ENCODE data around the gene HOTAIR. TPM values are rescaled to one million over a fixed set of nuclear protein-coding genes. Genes with fewer than 3 reads are reported as not detected.

The HOTAIR gene
- total RNA-seq (2014; rRNA removed; shearing (Covaris generic)) = 8.4 and 9.8 TPM in 2 replicates

- DNase-seq (ENCODE audit: low spot score) = peak; percentile 58
Measured at GRCh38 chr12:53974084-53975063, at the start of gene HOTAIR. Gene HOTAIR (minus strand): TSS chr12:53974954.

DNA sequence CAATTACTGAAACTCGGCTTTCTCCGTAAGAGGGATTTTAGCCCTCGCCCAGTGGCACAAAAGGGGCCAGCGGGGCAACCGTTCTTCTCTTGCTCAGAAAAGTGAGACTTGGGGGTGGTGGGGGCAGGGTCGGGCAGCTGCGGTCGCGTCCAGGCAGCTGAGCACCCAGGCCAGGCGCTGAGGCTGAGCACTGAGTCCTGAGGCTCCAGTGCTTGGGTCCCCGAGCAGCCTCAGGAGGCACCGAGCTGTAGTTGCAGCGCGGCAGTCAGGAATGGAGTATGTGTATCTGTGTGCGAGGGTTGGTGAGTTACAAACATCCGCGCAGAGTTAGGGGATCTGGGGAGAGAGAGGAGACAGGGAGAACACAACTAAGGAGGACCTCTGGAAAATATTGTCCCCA lies 49.4 kb upstream of the HOTAIR start:
- no peak for DNase-seq (ENCODE audit: low spot score)

GRCh38 chr12:54022960-54023884 lies 48.5 kb upstream of the HOTAIR start:
- DNase-seq (ENCODE audit: low spot score) = no peak

GRCh38 chr12:54021432-54022013 lies 46.8 kb upstream of the HOTAIR start:
- DNase-seq (ENCODE audit: low spot score) = no peak

DNA sequence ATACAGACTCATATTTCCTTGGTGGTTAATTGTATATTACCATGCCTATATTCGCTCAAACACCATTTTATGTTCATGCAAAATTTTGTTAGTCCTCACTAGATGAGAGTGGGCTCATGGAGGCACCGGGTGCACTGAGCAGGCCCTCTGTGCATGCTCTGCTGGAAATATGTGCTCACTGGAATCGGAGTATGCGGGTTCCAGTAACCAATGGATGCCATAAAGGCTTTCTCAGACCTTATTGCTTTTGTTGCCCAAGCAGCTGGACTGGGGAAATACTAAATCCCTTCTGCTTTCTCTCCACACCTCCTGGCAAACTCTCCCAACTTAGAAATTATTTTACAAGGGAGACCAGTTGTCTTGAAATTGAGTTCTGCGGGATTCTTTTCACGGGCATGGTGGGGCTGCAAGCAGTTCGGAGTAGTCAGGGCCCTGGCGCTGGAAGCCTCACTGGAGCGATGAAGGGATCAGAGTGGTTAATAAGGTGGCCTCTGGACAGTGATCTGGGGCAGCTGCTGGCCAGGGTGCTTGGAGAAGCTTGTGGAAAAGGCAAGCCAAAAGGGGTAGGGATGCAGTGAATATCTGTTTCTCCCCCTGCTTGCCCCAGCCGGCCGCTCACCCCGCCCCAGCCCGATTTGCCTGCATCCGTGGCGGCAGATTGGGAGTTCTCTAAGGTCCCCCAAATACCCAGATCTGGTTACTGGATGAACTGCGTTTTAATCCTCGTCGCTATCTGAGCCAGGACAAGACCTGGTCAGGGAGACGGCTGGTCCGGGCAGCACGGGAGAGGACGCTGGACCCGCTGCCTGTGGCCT lies 46.0 kb upstream of the HOTAIR start:
- DNase-seq (ENCODE audit: low spot score) = no peak

GRCh38 chr12:54019924-54020590 lies 45.3 kb upstream of the HOTAIR start:
- DNase-seq (ENCODE audit: low spot score) = no peak

DNA sequence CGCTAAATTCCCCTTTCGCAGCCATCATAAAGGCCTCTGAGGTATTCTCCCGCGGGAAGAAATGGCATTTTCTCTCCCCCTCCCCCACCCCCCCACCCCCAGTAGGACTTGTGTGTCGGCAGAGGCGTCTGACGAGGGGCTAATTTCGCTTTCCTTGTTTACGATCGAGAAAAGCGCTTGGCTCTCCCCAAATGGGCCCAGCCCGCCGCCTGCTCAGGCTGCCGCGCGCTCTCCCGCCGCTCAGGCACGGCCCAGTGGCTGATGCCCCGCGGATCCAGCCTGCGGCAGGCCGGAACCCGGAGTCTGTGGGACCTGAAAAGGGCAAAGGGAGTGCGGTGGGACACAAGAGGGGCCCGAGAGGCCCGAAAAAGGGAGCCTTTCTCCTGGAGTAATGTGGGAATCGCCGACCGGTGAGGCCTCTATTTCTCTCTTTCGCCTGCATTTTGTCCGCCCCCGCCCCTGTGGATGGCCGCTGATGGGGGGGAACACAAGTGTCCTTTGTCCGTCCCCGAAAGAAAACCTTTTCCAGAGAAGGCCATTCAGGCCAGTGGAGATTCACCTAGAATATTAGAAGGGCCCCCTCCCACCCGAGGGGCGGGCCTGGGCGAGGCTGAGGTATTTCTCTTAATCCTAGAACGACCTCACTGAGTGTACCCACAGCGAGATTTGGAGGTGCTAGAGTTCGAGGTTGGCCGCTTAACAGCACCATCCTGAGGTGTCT lies 44.5 kb upstream of the HOTAIR start:
- no peak for DNase-seq (ENCODE audit: low spot score)

- DNase-seq (ENCODE audit: low spot score) = no peak
Measured at GRCh38 chr12:54018468-54018984, 43.8 kb upstream of the HOTAIR start.

- DNase-seq (ENCODE audit: low spot score) = peak; percentile 86
Measured at GRCh38 chr12:54017878-54018467, 43.2 kb upstream of the HOTAIR start.

DNA sequence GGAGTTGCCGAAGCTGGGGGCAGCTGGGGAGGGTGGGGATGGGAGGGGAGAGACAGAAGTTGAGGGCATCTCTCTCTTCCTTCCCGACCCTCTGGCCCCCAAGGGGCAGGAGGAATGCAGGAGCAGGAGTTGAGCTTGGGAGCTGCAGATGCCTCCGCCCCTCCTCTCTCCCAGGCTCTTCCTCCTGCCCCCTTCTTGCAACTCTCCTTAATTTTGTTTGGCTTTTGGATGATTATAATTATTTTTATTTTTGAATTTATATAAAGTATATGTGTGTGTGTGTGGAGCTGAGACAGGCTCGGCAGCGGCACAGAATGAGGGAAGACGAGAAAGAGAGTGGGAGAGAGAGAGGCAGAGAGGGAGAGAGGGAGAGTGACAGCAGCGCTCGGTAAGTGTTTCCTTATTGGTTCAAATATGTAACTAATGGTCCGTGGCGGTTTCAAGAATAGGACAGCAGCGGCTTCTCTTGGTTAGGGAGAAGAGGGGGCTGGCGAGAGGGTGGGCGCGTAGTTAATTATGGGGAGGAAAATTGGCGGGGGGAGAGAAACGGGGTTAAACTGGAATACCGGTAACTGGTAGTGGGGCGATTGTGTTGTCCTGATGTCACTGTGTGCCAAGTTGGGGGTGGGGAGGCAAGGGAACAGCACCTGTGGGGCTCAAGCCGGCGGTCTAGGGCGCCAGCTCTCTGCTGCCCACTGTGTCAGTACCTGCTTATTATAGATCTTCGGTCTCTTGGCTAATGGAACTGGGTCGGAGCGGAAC lies 42.5 kb upstream of the HOTAIR start:
- no peak for DNase-seq (ENCODE audit: low spot score)

- DNase-seq (ENCODE audit: low spot score) = peak; percentile 81
Measured at GRCh38 chr12:54016478-54016964, 41.8 kb upstream of the HOTAIR start.

- DNase-seq (ENCODE audit: low spot score) = no peak
Measured at GRCh38 chr12:54016051-54016450, 41.3 kb upstream of the HOTAIR start.

DNA sequence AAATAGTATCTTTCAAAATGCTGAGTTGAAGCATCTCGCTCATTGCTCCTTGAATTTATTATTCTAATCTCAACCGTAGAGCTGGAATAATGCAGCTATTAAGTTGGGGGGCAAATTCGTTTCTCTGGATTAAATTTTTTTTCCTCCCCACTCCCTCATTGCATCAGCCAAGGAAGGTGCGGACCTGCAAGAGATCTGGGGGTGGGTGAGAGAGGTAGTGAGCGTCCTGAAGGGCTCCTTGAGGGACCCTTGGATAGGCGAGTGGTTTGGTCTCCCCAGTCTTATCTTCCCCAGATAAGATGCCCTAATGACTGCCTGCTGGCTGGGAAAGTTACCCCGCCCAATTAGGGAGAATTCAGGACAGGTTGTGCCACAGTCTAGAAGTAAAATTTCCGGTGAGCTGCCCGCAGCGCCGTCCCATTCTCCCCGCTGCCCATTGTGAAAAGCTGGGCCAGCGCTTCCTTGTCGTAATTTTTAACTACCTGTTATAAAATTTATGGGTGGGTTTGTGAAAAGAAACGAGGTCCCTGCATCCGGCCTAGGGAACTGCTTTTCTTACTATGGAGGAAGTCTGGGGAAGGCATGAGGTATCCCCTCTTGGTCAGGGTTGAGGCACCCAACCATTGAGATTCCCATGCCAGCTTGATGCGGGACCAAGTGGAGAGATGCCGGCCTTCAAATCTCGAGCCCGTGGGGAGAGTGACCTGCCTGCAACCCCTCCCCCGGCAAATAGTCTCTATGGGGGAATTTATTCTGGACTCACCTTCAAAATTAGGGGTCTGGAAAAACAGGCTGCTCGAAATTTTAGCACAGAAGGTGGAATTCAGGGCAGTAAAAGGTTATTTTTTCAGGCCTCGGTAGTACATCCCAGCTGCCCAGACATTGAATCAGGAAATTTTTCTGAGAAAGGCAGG lies 40.5 kb upstream of the HOTAIR start:
- DNase-seq (ENCODE audit: low spot score) = no peak

DNA sequence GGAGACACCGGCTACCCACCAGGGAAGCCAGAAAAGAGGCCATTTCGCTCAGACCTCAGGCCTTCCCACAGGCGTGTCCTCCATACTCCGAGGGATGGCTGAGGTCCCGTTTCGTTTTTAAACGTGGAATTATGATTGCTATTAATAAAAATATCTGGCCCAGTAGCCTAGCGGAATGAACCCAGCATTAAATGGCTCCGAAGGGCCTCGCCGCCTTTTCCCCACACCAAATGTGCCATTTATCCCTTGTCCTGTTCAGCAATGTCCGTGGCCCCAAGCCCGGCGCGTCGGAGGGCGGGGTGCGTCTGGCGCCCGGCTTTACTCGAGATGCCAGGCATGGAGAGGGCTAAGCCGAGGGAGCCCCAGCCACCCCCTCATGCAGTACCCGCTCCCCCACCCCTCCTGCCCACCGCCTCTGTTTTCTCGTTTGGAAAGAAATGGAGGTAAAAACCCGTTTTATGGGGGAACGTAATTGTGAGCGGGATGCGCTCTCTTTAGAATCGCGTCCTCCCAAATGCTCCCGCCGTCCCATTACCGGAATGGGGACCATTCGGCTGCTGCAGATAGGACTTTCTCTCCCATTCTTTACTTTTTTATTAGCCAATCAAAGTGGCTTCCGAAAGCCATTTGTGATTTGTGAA lies 39.7 kb upstream of the HOTAIR start:
- no peak for DNase-seq (ENCODE audit: low spot score)

- no peak for DNase-seq (ENCODE audit: low spot score)
Measured at GRCh38 chr12:54012631-54013409, 38.1 kb upstream of the HOTAIR start.

Data from A172 (cell line).